Vagina (tissue), 2 donors: ENCODE results near the gene LTV1.

Experiments used
- POLR2A ChIP-seq, 2 donors: fragments of 450-650 bp; IDR thresholded peaks; one replicate each; pipeline ENCODE4 v1.6.1; 2017; ENCODE audit warnings: antibody characterized with exemption in 2 of 2, mild to moderate bottlenecking in 2 of 2, moderate library complexity in 2 of 2
- TF ChIP-seq, protein P1 (sequence below), 3 experiments: fragments of 450-650 bp in 2 of 3; fragments of 200-600 bp in 1 of 3; sonication (generic) in 1 of 3; IDR thresholded peaks; one replicate each; pipeline ENCODE4 v1.5.1; 2017 to 2019; ENCODE audit warnings: antibody characterized with exemption in 3 of 3, mild to moderate bottlenecking in 2 of 3, moderate library complexity in 2 of 3

DNA sequence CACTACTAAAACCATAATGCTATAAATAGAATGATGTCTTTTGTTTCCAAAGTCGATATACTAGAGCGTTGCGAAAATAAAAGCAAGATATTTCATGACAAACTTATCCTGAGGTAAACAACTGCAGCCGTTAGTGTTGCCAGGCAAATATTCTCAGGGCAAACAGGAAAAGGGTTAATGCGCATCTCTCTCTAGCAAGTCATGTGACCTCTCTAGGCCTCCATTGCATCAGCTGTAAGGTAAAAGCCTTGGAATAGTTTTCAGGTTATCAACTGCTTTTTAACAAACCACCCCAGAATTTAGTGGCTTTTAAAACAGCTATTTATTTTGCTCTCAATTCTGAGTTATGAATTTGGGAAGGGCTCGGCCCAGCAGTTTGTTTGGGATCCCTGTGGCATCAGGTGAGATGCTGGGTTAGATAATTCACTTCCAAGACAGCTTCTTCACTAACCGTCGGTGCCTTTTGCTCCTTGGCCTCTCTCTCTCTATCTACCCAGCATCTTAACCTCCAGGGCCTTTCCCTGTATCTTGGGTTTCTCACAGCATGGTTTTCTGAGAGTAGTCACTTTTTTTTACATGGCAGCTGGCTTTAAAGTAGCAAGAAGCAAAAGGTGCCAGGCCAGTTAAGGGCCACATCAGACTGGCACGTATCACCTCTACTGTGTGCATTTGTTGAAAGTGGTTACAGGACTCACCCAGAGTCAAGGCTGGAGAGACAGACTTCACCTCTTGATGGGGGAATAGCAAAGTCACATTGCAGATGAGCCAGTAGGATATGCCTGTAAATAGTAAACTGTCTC lies 39.2 kb upstream of the LTV1 start:
- TF ChIP-seq, protein P1, sequence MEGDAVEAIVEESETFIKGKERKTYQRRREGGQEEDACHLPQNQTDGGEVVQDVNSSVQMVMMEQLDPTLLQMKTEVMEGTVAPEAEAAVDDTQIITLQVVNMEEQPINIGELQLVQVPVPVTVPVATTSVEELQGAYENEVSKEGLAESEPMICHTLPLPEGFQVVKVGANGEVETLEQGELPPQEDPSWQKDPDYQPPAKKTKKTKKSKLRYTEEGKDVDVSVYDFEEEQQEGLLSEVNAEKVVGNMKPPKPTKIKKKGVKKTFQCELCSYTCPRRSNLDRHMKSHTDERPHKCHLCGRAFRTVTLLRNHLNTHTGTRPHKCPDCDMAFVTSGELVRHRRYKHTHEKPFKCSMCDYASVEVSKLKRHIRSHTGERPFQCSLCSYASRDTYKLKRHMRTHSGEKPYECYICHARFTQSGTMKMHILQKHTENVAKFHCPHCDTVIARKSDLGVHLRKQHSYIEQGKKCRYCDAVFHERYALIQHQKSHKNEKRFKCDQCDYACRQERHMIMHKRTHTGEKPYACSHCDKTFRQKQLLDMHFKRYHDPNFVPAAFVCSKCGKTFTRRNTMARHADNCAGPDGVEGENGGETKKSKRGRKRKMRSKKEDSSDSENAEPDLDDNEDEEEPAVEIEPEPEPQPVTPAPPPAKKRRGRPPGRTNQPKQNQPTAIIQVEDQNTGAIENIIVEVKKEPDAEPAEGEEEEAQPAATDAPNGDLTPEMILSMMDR (IDR thresholded peaks at IDR 0.05) = no peak
- no peak for TF ChIP-seq POLR2A (IDR thresholded peaks at IDR 0.05)
